IgD-negative memory B cell (primary cell): Measurements from ENCODE around the gene ELOVL3. TPM values are rescaled to one million over a fixed set of nuclear protein-coding genes. Genes with fewer than 3 reads are reported as not detected.

ENCODE experiments used
- polyA plus RNA-seq: library from polyadenylated mRNA; unstranded; fragments of 300-500 nt; fragmentation: Illumina TruSeq; gene quantifications from one replicate; pipeline ENCODE4 v1.2.3, GENCODE V29; 2021

Gene ELOVL3
- polyA plus RNA-seq, 1 donor from 2014 or later, result not detected

Other genes with a start within 250 kb of the ELOVL3 start
- gene ARMH3, start 170.1 kb upstream of the ELOVL3 start, polyA plus RNA-seq, result 39.3 TPM
- gene HPS6, start 160.9 kb upstream of the ELOVL3 start, polyA plus RNA-seq, result 21.9 TPM
- gene LDB1, start 105.9 kb upstream of the ELOVL3 start, polyA plus RNA-seq, result 24.8 TPM
- gene PPRC1, start 93.3 kb upstream of the ELOVL3 start, polyA plus RNA-seq, result 14.2 TPM
- 56.9 TPM for gene NOLC1, start 73.9 kb upstream of the ELOVL3 start, polyA plus RNA-seq
- gene PITX3, start 15.2 kb downstream of the ELOVL3 start, polyA plus RNA-seq, result not detected
- 12.6 TPM for gene GBF1, start 19.2 kb downstream of the ELOVL3 start, polyA plus RNA-seq
- gene NFKB2, start 169.4 kb downstream of the ELOVL3 start, polyA plus RNA-seq, result 42.8 TPM
- 2.8 TPM for gene PSD, start 192.5 kb downstream of the ELOVL3 start, polyA plus RNA-seq
- 40.5 TPM for gene FBXL15, start 194.5 kb downstream of the ELOVL3 start, polyA plus RNA-seq
- 51.8 TPM for gene CUEDC2, start 206.3 kb downstream of the ELOVL3 start, polyA plus RNA-seq
- 0.70 TPM for gene C10orf95, start 225.2 kb downstream of the ELOVL3 start, polyA plus RNA-seq